ENCODE data around the gene RSPH6A.
A peak's percentile ranks its signal among the peaks of the same experiment; 100 is the strongest.

Gene RSPH6A

DNA sequence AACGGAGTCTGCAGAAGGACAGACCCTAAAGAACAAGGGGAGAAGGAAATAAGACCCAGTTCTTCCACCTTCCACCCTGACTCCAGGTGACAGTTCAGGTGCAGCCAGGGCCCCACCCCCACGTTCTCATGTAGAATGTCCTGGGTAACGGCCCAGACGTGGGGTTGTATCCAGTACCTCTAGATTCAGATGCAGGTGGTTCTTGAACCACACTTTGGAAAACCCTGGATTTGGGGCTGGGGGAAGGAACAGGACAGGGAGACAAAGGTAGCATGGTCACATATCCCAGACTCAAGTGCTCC lies 35.0 kb downstream of the RSPH6A start:
- no peak for DNase-seq (ENCODE audit: low read depth)

DNA sequence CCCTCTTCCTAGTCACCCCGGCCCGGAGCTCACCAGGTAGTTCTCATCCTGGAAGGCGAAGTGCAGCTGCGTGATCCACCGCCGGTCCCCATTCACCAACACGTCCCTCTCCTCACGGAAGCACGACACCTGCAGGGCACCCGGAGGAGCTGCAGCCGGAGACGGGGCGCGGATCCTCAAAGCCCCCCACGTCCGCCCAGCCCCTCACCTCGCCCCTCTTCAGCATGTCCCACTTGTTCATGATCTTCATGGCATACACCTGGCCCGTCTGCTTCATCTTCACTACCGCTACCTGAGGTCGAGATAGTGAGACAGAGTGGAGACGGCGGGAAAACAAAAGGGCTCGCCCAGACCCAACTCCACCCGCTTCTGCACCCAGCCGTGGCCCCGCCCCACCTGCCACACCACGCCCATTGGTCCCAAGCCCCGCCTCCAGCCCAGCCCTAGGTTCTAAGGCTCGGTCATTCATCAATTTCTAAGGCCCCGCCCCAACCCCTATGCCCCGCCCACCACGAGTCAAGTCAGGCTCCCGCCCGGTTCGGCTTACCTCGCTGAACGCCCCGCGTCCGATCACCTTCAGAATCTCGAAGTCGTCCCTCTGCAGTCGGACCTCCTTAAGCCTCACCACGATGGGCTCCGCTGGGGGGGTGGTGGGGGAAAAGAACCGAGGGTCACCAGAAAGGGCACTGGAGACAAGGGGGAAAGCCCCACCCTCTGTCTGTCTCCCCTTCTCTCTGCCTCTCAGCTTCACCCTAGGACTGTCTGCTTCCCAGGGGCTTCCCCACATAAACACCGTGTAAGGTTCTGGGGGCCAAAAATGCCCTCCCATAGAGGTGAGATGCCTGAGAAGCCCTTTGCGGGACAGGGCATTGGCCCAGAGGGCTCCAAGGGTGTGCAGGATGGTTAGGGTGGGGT lies 35.6 kb downstream of the RSPH6A start:
- peak; percentile 53 for DNase-seq (ENCODE audit: low read depth)

- no peak for DNase-seq (ENCODE audit: low read depth)
These were observed 37.0 kb downstream of the RSPH6A start for GRCh38 chr19:45778010-45778661.

- DNase-seq (ENCODE audit: low read depth) = no peak
These were observed 37.6 kb downstream of the RSPH6A start for GRCh38 chr19:45777395-45777961.

DNA sequence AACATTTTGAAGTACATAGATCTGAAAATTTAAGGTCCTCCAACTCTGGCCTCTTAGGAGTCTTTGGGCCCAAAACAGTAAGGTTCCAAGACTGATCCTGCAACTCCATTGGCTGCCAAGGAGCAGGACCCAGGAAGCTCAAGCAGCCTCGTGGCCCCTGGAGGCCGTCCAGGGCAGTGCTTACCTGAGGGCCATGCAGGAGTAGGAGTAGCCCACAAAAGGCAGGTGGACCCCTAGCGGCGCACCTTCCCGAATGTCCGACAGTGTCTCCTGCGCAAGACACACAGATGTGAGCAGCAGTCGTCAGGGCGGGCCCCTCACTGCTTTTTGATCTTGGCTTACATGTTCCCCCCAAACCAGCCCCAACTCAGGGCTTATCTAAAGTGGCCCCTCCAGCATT lies 40.3 kb downstream of the RSPH6A start:
- no peak for DNase-seq (ENCODE audit: low read depth)

- no peak for DNase-seq (ENCODE audit: low read depth)
These were observed 41.7 kb downstream of the RSPH6A start for GRCh38 chr19:45773384-45773783.

DNA sequence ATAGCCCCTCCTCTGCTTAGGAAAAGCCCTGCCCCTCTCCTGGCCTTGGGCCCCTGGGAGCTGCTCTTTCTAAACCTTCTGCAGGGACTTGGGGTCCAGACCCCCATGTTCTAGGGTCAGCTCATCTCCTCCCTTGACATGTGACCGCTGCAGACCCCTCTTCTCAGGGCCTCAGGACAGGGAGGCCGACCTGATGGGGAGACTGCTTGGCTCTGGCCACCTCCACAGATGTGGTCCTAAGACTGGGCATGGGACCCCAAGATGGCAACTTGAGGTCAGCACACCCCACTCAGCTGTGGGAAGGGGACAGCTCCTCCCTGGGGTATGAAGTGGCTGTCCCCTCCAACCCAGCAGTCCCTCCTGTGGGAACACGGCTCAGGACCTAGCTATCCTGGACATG lies 42.2 kb downstream of the RSPH6A start:
- no peak for DNase-seq (ENCODE audit: low read depth)

- DNase-seq (ENCODE audit: low read depth) = no peak
These were observed 42.8 kb downstream of the RSPH6A start for GRCh38 chr19:45772130-45772840.

DNA sequence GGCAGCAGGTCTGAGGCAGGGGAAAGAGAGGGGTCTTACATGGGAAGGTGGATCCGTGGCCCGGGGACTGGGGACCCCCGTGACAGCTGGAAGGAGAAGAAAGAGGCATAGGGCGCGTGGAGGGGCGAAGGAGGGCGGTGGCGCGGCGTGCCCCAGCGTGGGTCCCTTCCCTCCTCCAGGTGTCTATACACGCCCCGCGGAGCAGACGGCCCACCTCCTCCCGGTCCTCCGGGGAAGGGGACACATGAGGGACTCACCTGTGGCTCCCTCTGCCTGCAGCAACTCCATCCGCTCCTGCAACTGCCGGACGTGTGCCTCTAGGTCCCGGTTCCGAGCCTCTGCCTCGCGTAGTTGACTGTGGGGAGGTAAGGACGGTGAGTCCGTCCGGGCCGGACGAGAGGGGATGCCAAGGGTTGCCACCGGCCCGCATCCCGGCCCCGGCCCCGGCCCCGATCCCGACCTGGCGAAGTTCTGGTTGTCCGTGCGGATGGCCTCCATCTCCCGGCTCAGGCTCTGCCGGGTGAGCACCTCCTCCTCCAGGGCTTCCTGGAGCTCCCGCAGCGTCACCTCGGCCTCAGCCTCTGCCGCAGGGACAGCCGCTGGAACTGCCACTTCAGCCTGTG lies 43.7 kb downstream of the RSPH6A start:
- no peak for DNase-seq (ENCODE audit: low read depth)

DNA sequence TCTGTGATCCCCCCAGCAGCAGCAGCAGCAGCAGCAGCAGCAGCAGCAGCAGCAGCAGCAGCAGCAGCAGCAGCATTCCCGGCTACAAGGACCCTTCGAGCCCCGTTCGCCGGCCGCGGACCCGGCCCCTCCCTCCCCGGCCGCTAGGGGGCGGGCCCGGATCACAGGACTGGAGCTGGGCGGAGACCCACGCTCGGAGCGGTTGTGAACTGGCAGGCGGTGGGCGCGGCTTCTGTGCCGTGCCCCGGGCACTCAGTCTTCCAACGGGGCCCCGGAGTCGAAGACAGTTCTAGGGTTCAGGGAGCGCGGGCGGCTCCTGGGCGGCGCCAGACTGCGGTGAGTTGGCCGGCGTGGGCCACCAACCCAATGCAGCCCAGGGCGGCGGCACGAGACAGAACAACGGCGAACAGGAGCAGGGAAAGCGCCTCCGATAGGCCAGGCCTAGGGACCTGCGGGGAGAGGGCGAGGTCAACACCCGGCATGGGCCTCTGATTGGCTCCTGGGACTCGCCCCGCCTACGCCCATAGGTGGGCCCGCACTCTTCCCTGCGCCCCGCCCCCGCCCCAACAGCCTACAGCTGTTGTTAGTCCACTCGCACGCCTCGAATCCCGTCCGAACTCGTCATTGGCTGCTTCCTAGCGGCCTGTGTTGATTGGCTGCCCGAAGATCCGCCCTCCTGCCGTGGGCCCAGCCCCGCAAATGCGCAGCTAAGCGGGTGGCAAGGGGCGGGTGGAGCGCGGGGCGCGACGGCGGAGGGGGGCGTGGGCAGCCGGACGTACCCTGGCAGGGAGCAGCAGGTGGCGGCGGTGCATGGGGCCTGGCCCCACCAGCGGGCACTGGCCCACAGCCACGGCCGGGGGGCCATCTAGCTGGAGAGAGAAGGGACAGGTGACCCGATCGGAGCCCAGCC lies 44.7 kb downstream of the RSPH6A start:
- peak; percentile 87 for DNase-seq (ENCODE audit: low read depth)

GRCh38 chr19:45769821-45770191 lies 45.3 kb downstream of the RSPH6A start:
- DNase-seq (ENCODE audit: low read depth) = no peak

- DNase-seq (ENCODE audit: low read depth) = peak; percentile 86
These were observed 45.9 kb downstream of the RSPH6A start, which contains the start of gene SIX5 for GRCh38 chr19:45768984-45769782. TSS of gene SIX5 (minus strand) at chr19:45769252. CDS start at chr19:45768844, 408 bp downstream.

DNA sequence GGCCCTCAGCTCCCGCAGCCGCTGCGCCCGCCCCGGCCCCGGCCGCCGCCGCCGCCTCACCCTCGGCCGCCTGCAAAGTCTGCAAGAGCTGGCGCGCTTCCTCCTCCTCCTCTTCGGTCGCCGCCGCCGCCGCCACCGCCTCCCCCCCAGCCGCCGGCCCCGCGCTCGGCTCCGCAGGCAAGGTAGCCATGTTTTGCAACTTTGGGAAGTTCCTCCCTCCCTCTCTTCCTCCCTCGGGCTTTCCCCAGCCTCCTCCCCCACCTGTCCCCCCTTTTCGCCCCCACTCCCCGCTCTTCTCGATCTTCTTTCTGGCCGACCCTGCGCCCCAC lies 46.5 kb downstream of the RSPH6A start:
- DNase-seq (ENCODE audit: low read depth) = no peak

- DNase-seq (ENCODE audit: low read depth) = no peak
These were observed 47.0 kb downstream of the RSPH6A start for GRCh38 chr19:45767881-45768654.

DNA sequence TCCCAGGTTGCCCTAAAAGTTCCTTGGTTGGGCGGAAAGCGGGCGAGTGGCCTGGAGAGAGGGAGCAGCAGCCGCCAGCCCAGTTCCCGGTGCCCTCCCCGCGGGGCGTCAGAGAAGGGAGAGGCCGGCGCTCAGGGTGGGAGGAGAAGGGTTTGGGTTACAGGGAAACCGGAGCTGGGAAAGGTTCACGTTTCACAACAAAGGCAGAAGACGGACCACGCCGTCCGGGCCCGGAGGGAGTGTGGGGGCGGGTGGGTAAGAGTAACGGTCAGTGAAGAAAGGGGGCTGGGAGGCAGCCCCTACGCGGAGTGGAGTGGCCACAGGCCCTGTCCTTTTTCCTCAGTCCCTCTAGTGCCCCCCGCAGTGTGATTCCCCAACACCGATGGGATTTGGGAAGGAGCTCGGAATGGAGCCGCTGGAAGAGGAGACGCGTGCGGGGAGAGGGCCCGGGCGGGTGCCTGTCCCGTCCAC lies 47.7 kb downstream of the RSPH6A start:
- no peak for DNase-seq (ENCODE audit: low read depth)

DNA sequence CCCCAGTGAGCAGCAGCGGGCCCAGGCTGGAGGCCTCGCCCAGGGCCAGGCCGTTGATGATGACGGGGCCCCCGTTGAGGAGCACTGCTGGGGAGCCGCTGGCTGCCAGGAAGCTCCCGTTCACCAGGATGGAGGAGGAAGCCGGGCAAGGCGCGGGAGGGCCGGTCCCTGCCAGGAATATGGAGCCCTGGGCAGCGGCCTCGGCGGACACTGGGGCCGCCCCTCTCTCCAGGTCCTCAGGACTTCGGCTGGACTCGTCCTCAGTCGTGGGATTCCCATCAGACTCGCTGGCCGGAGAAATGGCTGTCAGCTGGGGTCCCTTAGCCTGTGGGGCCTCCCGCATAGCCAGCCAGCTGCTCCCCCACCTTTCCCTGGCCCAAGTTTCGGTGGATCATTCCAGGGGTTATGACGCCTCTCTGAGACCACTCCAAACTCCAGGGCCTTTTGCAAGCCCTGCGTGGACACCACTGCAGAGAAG lies 48.2 kb downstream of the RSPH6A start:
- DNase-seq (ENCODE audit: low read depth) = no peak

DNA sequence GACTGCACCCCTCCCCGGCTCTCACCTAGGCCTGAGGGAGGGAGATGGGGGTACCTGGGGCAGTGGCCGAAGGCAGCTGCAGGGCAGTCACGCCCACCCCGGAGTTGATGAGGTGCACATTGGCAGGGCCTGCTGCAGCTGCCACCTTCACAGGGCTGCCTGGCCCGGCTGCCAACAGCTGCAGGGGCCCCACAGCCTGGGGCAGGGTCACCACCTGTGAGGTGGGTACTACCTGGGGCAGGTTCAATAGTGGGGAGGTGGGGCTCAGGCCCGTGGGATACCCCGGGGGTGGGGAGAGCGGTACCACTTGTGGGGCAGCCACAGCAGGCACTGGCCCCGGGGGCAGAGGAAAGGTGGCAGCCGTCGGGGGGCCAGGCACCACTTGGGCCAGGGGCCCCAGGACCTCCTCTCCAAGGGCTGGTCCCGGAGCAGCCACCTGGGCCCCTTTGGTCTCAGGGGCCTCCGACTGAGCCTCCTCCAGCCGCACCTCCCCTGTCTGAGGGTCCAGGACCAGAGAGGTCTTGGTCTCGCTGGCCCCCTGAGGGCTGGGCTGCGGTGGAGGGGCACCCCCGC lies 48.7 kb downstream of the RSPH6A start:
- DNase-seq (ENCODE audit: low read depth) = no peak

DNA sequence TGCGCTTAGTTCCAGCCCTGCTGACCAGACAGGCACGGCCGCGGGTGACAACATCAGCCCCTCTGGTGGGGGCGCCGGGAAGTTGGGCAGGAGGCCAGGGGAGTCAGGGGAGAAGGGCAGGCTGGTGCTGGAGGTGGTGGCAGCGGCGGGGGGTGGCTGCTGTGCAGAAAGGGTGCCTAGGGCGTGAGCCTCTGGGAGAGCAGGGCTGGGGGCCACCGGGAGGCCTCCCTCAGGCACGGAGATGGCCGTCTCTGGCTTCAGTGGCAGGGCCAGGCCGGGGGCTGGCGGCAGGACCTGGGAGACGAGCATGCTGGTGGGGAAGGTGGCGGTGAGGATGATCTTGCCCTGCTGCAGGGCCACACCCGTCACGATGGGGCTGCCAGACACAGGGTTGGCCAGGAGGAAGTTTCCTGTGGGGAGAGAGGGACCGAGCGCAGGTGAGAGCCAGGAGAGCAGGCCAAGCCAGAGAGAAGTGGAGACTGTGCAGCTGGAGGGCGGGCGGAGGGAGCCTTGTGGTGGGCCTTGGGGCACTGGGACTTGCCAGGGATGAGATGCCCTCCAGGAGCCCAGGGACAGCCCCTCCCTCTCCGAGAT lies 49.3 kb downstream of the RSPH6A start:
- DNase-seq (ENCODE audit: low read depth) = no peak

Measured in activated T-helper 1 cell treated with Interleukin-2 at 50 U/mL for 16 hours (primary cell).